Mammary epithelial cell (primary cell): ENCODE measurements around the gene FAM167B.

ENCODE experiments used
- EZH2 ChIP-seq: IDR thresholded peaks from 2 replicates; pipeline ENCODE4 v1.6.1; 2012; ENCODE audit warnings: low read length, inconsistent platforms, borderline replicate concordance
- TF ChIP-seq, protein P1 (sequence below), 2 donors: IDR thresholded peaks in 1 of 2; conservative IDR thresholded peaks in 1 of 2; 2 replicates each; pipeline ENCODE4 v1.5.1; 2011 to 2012; ENCODE audit warnings: inconsistent platforms in 2 of 2, low read length in 2 of 2, mild to moderate bottlenecking in 2 of 2, control low read depth in 1 of 2, low read depth in 1 of 2; ENCODE audit not compliant: insufficient read depth in 1 of 2; ENCODE audit errors: extremely low read depth in 1 of 2

GRCh38 chr1:32205401-32206370 lies 41.3 kb upstream of the FAM167B start, which contains the start of gene IQCC:
- TF ChIP-seq, protein P1, sequence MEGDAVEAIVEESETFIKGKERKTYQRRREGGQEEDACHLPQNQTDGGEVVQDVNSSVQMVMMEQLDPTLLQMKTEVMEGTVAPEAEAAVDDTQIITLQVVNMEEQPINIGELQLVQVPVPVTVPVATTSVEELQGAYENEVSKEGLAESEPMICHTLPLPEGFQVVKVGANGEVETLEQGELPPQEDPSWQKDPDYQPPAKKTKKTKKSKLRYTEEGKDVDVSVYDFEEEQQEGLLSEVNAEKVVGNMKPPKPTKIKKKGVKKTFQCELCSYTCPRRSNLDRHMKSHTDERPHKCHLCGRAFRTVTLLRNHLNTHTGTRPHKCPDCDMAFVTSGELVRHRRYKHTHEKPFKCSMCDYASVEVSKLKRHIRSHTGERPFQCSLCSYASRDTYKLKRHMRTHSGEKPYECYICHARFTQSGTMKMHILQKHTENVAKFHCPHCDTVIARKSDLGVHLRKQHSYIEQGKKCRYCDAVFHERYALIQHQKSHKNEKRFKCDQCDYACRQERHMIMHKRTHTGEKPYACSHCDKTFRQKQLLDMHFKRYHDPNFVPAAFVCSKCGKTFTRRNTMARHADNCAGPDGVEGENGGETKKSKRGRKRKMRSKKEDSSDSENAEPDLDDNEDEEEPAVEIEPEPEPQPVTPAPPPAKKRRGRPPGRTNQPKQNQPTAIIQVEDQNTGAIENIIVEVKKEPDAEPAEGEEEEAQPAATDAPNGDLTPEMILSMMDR (conservative IDR thresholded peaks at IDR 0.05 in 1 of 2, IDR thresholded peaks at IDR 0.05 in 1 of 2; ENCODE audit: extremely low read depth in 1 of 2, insufficient read depth in 1 of 2, low read depth in 1 of 2, low read length in 2 of 2), result no peak
- TF ChIP-seq EZH2, result no peak
